Glutamatergic neuron (in vitro differentiated cells): ENCODE data around the gene CIITA. TPM values are rescaled to one million over a fixed set of nuclear protein-coding genes. Genes with fewer than 3 reads are reported as not detected.
"Not testable (repeated sequence)": the region's sequence is repeated elsewhere in the genome, so short reads cannot be mapped to it uniquely, and the experiment has no call there.

Source experiments
- DNase-seq: peaks from one replicate; pipeline ENCODE4 v3.0.0; 2022
- H3K27ac Mint-ChIP-seq: one replicate; pipeline ENCODE4 v1.8.0; 2020; ENCODE audit warnings: mild to moderate bottlenecking, mixed read lengths, inconsistent platforms; ENCODE audit not compliant: unreplicated experiment
- H3K27me3 Mint-ChIP-seq: one replicate; pipeline ENCODE4 v1.8.0; 2020; ENCODE audit warnings: mild to moderate bottlenecking, moderate library complexity, mixed read lengths, inconsistent platforms; ENCODE audit not compliant: unreplicated experiment
- H3K36me3 Mint-ChIP-seq: one replicate; pipeline ENCODE4 v1.8.0; 2020; ENCODE audit warnings: mild to moderate bottlenecking, mixed read lengths, inconsistent platforms; ENCODE audit not compliant: unreplicated experiment
- H3K4me1 Mint-ChIP-seq: one replicate; pipeline ENCODE4 v1.8.0; 2020; ENCODE audit warnings: mild to moderate bottlenecking, low read depth, mixed read lengths, inconsistent platforms; ENCODE audit not compliant: unreplicated experiment
- H3K4me3 Mint-ChIP-seq: one replicate; pipeline ENCODE4 v1.8.0; 2020; ENCODE audit warnings: mild to moderate bottlenecking, mixed read lengths, inconsistent platforms; ENCODE audit not compliant: unreplicated experiment
- H3K9me3 Mint-ChIP-seq: one replicate; pipeline ENCODE4 v1.8.0; 2020; ENCODE audit warnings: mild to moderate bottlenecking, moderate library complexity, mixed read lengths, inconsistent platforms; ENCODE audit not compliant: unreplicated experiment
- total RNA-seq: library from RNA; stranded (reverse); fragmentation: NEBNext Ultra II Directional; extraction: Animal tissue kit (Norgen Biotek cat#: 25700); gene quantifications from one replicate; pipeline ENCODE4 v1.2.1, GENCODE V29; 2021; ENCODE audit not compliant: unreplicated experiment
- TF ChIP-seq, protein P1 (sequence below): fragments of 200-600 bp; sonication (generic); IDR thresholded peaks from one replicate; pipeline ENCODE4 v1.5.0; 2021; ENCODE audit not compliant: partially characterized antibody, unreplicated experiment

CIITA gene
- total RNA-seq, 1 donor from 2014 or later: 0.69 TPM

DNA sequence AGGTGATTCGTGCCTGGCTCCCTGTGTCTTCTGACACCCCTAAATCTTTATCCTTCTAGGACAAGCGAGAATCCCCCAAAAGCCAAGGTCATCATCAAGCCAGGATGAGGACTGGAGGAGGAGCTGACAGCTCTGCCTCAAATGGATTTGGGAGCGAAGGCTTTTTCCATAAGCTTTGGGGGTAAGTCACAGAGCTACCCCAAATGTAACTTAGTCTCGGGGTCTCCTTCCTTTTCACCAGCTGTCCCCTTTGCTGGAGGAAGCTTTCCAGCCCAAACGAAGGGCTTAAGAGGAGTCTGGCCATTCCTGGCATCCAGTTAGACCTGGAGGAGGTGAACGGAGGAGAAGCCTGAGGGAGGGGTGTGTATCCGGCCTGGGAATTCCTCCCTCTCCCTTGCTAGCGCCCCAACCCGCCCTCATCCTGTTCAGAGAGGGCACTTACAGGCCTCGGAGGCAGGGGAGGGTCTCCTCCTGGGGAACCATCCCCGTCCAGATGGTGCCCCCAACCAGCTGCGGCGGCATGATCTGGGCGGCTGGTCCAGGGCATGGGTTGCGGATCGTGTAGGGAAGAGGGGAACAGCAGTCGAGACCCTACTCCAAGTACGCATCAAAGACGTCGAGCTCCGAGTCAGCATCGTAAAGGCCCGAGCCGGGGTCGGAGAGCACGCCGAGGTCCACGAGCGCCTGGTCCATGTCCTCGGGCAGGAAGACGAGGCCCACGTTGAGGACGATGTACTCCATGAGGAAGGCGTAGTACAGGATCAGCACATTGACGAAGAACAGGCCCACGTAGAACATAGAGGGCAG, 64.3 kb downstream of the CIITA start:
- TF ChIP-seq, protein P1, sequence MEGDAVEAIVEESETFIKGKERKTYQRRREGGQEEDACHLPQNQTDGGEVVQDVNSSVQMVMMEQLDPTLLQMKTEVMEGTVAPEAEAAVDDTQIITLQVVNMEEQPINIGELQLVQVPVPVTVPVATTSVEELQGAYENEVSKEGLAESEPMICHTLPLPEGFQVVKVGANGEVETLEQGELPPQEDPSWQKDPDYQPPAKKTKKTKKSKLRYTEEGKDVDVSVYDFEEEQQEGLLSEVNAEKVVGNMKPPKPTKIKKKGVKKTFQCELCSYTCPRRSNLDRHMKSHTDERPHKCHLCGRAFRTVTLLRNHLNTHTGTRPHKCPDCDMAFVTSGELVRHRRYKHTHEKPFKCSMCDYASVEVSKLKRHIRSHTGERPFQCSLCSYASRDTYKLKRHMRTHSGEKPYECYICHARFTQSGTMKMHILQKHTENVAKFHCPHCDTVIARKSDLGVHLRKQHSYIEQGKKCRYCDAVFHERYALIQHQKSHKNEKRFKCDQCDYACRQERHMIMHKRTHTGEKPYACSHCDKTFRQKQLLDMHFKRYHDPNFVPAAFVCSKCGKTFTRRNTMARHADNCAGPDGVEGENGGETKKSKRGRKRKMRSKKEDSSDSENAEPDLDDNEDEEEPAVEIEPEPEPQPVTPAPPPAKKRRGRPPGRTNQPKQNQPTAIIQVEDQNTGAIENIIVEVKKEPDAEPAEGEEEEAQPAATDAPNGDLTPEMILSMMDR: no peak
- Mint-ChIP-seq H3K27ac (peak overlapping the region; percentile 95), H3K36me3 (peaks cover 5% of the 10 kb centered on the region), H3K27me3 (peaks cover 10% of the 10 kb centered on the region), H3K4me1 (peaks cover 35% of the 10 kb centered on the region), H3K4me3 (peak overlapping the region; percentile 90), H3K9me3 (peaks cover 19% of the 10 kb centered on the region)
- peak; percentile 56 for DNase-seq

DNA sequence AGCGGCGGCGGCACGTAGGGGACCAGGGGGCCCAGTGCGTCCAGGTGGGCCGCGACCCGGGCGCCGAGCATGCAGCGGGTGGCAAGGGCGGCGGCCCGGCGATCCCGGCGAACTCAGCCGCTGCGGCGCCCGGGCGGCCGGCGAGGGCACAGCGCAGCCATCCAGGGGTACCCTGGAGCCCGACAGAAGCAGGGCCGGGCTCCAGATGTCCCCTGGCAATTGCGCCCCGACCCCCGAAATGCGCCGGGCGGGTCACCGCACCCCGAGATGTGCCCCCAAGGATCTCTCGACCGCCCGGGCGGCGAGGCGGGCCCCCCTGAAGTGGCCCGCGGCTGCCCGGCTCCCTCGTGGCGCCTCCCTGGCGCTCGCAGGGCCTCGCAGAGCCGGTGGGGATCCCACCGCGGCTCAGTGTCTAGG, 64.9 kb downstream of the CIITA start:
- Mint-ChIP-seq H3K4me1 (peaks cover 37% of the 10 kb centered on the region), H3K4me3 (peak overlapping the region; percentile 90), H3K9me3 (peaks cover 19% of the 10 kb centered on the region)
- DNase-seq, H3K27ac Mint-ChIP-seq, H3K27me3 Mint-ChIP-seq, H3K36me3 Mint-ChIP-seq: not testable (repeated sequence)

DNA sequence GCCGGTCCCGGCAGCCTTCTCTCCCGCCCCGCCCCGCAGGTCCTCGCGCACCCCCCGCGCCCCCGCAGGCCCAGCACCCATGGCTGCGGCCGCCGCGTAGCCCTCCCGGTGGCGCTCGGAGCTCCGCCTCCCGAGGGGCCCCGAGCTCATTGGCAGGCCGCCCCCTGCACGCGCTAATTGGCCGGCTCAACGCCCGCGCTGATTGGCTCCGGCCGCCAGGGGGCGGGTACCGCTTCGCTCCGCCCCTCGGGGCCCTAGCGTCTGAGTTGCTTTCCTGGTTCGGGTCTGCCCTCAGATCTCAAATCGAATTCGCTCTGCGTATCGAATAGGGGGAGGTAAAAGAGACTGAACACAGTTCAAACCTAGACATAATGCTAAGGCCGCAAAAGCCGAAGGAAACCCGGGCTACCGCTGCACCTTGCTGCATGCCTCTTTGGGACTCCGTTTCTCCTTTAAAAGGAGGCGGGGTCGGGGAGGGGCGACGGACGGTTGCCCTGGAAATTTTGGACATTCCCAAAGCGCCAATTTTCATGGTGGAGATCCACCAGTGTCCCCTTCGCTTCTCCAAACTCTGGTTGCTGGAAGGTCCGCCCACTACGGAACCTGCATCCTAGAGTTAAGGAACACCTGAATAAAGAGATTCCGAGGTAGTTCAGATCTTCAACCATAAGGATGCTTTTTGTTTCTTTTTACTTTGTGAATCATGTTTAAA, 65.5 kb downstream of the CIITA start, which contains the start of gene DEXI:
DEXI (minus strand) TSS at position 117 of the 712 bp plus-strand sequence. CDS start 463 bp downstream, outside the sequence.
- peak within 1 kb of the TSS; percentile 95 for H3K27ac Mint-ChIP-seq
- peaks cover 41% of the 10 kb centered on the region for H3K4me1 Mint-ChIP-seq
- peaks cover 5% of the 10 kb centered on the region for H3K36me3 Mint-ChIP-seq
- H3K27me3 Mint-ChIP-seq: peaks cover 10% of the 10 kb centered on the region
- H3K4me3 Mint-ChIP-seq: peak within 1 kb of the TSS; percentile 90
- DNase-seq: peak; percentile 94
- TF ChIP-seq, protein P1: peak; percentile 92
- H3K9me3 Mint-ChIP-seq: peaks cover 19% of the 10 kb centered on the region

DNA sequence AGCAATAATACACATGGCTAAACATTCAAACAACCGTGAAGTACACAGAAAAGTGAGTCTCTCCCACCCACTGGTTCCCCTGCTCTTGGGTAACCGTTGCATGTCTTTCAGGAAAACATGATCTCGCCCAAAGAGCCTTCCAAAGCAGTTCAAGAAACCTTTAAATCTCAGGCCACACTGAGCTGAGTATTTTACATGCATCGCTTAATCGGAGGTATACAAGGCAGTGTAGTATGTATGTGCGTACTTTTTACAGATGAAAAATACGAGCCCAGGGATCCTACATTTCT, 66.0 kb downstream of the CIITA start:
- DNase-seq: no peak
- Mint-ChIP-seq H3K27ac (no peak overlapping the region), H3K4me1 (peaks cover 42% of the 10 kb centered on the region), H3K4me3 (peak overlapping the region; percentile 79), H3K36me3 (peaks cover 5% of the 10 kb centered on the region), H3K9me3 (peaks cover 19% of the 10 kb centered on the region), H3K27me3 (peaks cover 9% of the 10 kb centered on the region)
- TF ChIP-seq, protein P1: no peak

DNA sequence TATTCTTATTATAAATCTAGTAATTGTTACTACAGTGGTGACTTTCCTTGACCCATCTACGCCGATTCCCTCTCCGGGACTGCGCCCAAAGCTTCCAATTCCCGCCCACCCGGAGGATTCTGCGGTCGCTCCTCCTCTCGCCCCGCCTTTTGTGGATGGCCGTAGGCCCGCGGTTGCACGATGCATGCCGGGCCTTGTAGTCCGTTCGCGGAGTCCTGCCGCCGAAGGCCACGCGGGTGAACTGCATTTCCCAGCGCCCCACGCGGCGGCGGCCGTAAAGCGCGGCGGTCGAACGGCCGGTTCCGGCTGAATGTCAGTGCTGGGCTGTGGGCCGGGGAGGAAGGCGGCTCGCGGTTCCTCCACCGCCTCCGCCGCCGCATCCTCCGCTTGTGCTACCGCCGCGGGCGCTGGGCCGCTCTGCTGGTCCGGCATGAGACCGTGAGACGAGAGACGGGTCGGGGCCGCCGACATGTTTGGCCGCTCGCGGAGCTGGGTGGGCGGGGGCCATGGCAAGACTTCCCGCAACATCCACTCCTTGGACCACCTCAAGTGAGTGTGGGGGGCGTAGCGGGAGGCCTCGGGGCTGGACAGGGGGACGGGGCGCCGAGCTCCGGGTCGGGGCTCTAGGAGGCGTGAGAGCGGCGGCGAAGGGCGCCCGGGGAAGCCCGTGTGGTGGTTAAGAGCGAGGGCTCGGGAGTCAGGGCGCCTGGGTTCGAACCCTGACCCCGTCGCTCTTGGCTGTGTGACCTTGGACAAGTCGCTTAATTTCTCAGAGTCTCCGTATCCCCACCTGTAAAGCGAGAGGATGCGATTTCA, 67.5 kb downstream of the CIITA start, which contains the start of gene CLEC16A:
CLEC16A (plus strand) TSS at position 316 of the 816 bp plus-strand sequence; CDS start at position 470, 154 bp downstream.
- peaks cover 3% of the 10 kb centered on the region for H3K36me3 Mint-ChIP-seq
- peaks cover 17% of the 10 kb centered on the region for H3K9me3 Mint-ChIP-seq

More for the DNA sequence above, 67.5 kb downstream of the CIITA start, which contains the start of gene CLEC16A:
- peaks cover 35% of the 10 kb centered on the region for H3K4me1 Mint-ChIP-seq
- TF ChIP-seq, protein P1: peak; percentile 43
- peaks cover 7% of the 10 kb centered on the region for H3K27me3 Mint-ChIP-seq
- peak; percentile 97 for DNase-seq
- H3K4me3 Mint-ChIP-seq: peak within 1 kb of the TSS; percentile 91
- peak within 1 kb of the TSS; percentile 33 for H3K27ac Mint-ChIP-seq
